LNCaP clone FGC (cell line): ENCODE results near the gene SLC39A10.

Experiments used
- DNase-seq: peaks from one replicate; pipeline ENCODE4 v3.0.0-alpha.2; 2011; ENCODE audit warnings: low read depth
- H3K4me3 ChIP-seq: 2 replicates; pipeline ENCODE4 v1.5.1; 2011; ENCODE audit warnings: mild to moderate bottlenecking, low read depth, low read length, control low read depth
- CTCF ChIP-seq: IDR thresholded peaks from 2 replicates; pipeline ENCODE4 v1.5.1; 2012; ENCODE audit warnings: mild to moderate bottlenecking; ENCODE audit not compliant: control insufficient read depth, insufficient read depth; ENCODE audit errors: extremely low read depth

SLC39A10 gene

GRCh38 chr2:195696012-195696411 is 39.0 kb downstream of the SLC39A10 start:
- no peak for DNase-seq
- no peak overlapping the region for H3K4me3 ChIP-seq
- TF ChIP-seq CTCF: no peak

GRCh38 chr2:195697681-195698220 is 40.7 kb downstream of the SLC39A10 start:
- TF ChIP-seq CTCF: no peak
- no peak overlapping the region for H3K4me3 ChIP-seq
- DNase-seq: no peak

DNA sequence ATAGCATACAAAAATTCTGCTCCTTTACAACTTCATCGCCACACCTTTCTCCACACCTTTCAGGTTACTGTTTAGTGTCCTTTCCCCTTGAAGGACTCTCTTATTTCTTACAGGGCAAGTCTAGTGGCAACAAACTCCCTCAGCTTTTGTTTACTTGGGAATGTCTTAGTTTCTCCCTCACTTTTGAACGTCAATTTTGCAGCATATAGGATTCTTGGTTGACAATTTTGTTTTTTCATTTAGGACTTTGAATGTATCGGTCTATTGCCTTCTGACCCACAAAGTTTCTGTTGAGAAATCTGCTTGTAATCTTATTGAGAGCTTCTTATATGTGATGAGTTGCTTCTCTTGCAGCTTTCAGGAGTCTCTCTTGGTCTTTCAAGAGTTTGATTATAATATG is 43.5 kb downstream of the SLC39A10 start:
- no peak overlapping the region for H3K4me3 ChIP-seq
- TF ChIP-seq CTCF: no peak
- DNase-seq: no peak

GRCh38 chr2:195706161-195706900 is 49.3 kb downstream of the SLC39A10 start:
- no peak for TF ChIP-seq CTCF
- no peak overlapping the region for H3K4me3 ChIP-seq
- no peak for DNase-seq

DNA sequence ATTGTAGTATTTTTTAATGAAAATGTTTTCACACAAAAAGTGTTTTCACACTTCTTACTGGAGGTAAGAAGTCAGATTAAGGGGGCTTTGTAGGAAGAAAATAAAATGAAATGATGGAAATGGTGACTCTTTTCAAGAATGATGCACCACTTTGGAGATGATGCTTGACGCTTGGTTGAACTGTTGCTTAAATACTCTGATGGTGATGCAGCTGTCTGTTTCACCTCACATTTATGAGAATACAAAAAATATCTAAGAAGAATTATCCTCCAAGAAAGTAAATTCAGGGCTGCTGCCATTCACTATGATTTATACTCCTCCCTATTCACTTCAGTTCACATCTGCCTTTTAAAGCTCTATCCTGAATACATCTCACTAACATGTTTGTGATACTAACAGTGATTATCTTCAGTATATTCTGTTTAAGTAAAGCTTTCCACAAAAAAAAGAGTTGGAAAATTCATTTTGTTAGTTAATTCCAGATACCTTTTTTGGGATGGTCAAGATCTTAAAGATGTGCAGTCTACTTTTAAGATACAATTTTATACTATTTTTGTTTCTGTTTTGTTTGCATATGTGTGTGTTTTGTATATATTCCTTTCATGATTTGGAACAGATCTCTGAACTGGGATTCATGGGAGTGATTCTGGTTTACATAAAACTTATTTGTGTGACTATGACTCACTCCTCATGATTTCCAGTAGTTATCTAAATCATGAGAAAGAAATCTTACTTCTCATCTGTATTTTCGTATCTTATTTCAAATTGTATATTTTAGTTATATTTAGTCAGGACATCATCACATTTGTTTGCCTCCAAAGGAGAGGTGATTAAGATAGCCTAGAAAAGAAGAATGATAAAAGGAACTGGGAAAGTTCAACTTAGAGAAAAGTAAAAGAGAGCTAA is 53.1 kb downstream of the SLC39A10 start:
- no peak for DNase-seq
- no peak for TF ChIP-seq CTCF

GRCh38 chr2:195711478-195711877 is 54.5 kb downstream of the SLC39A10 start:
- no peak overlapping the region for H3K4me3 ChIP-seq
- no peak for TF ChIP-seq CTCF

More for the DNA sequence above, 53.1 kb downstream of the SLC39A10 start:
- no peak overlapping the region for H3K4me3 ChIP-seq

More at GRCh38 chr2:195711478-195711877, 54.5 kb downstream of the SLC39A10 start:
- no peak for DNase-seq
